Stomach (tissue), 9 donors: ENCODE data around the gene ASIP. TPM values are rescaled to one million over a fixed set of nuclear protein-coding genes. Genes with fewer than 3 reads are reported as not detected.
"Not testable (repeated sequence)": the region's sequence is repeated elsewhere in the genome, so short reads cannot be mapped to it uniquely, and the experiment has no call there.

ENCODE experiments used
- DNase-seq, 2 donors: peaks; one replicate each; pipeline versions ENCODE4 v3.0.0 to v3.0.0-alpha.2; 2013 to 2019
- H3K27ac ChIP-seq, 5 donors: fragments of 200-600 bp in 4 of 5; sonication (generic) in 4 of 5; one replicate each; pipeline ENCODE4 v1.5.1; 2013 to 2019; ENCODE audit warnings: mild to moderate bottlenecking in 1 of 5, moderate library complexity in 1 of 5
- H3K27me3 ChIP-seq, 3 donors: fragments of 200-600 bp; sonication (generic); one replicate each; pipeline ENCODE4 v1.5.1; 2017 to 2019; ENCODE audit warnings: mixed run types in 1 of 3
- H3K36me3 ChIP-seq, 4 donors: fragments of 200-600 bp; sonication (generic); 1 replicate in 3 of 4; 2 replicates in 1 of 4; pipeline ENCODE4 v1.5.1; 2016 to 2019
- H3K4me1 ChIP-seq, 4 donors: fragments of 200-600 bp; sonication (generic); one replicate each; pipeline ENCODE4 v1.5.1; 2016 to 2019
- H3K4me3 ChIP-seq, 4 donors: fragments of 200-600 bp; sonication (generic) in 3 of 4; one replicate each; pipeline ENCODE4 v1.5.1; 2016 to 2019; ENCODE audit warnings: mild to moderate bottlenecking in 1 of 4
- H3K9me3 ChIP-seq, 4 donors: fragments of 200-600 bp; sonication (generic); one replicate each; pipeline ENCODE4 v1.5.1; 2016 to 2019
- CTCF ChIP-seq, 7 experiments: fragments of 450-650 bp in 4 of 7; fragments of 200-600 bp in 3 of 7; sonication (generic) in 3 of 7; IDR thresholded peaks; one replicate each; pipeline ENCODE4 v1.5.1; 2016 to 2019; ENCODE audit warnings: antibody characterized with exemption in 7 of 7, control low read depth in 2 of 7, mild to moderate bottlenecking in 1 of 7
- EP300 ChIP-seq: sonication (generic); formaldehyde crosslinking; IDR thresholded peaks from one replicate; pipeline ENCODE4 v1.6.1; 2017; ENCODE audit warnings: antibody characterized with exemption
- POLR2A ChIP-seq, 4 donors: fragments of 450-650 bp; IDR thresholded peaks; one replicate each; pipeline ENCODE4 v1.6.1; 2016; ENCODE audit warnings: antibody characterized with exemption in 4 of 4, control low read depth in 2 of 4, mild to moderate bottlenecking in 1 of 4, moderate library complexity in 1 of 4
- POLR2AphosphoS5 ChIP-seq, 3 donors: sonication (generic); formaldehyde crosslinking; IDR thresholded peaks; one replicate each; pipeline ENCODE4 v1.6.1; 2016; ENCODE audit warnings: antibody characterized with exemption in 3 of 3
- WGBS, 5 donors: extraction: QIAGEN DNeasy Blood & Tissue Kit in 3 of 5; methylation state at CpG; one replicate each; pipeline versions ENCODE4 v1.1.5 to v1.1.7; 2013 to 2018; 5-methylcytosine and 5-hydroxymethylcytosine counted together
- intact Hi-C: fragments of 100-400 bp; cut with DNase I; formaldehyde crosslinking; loops from one replicate; pipeline ENCODE4 v1.15.1; 2023; ENCODE audit warnings: low total_unique reads
- polyA plus RNA-seq, 3 donors: library from polyadenylated mRNA; stranded (reverse); fragments of 200-250 nt; gene quantifications; one replicate each; pipeline ENCODE4 v1.2.3, GENCODE V29; 2013
- total RNA-seq, 5 donors: library from RNA; depleted of rRNA; stranded (reverse); fragments of >200 nt; gene quantifications; one replicate each; pipeline versions ENCODE4 v1.1.0 to v1.2.3, GENCODE V29; 2014 to 2016
- donor health status: healthy with polysubstance abuse.
- donor health status: Bipolar disorder and iron deficiency.
- donor health status: healthy.

The ASIP gene
- total and polyA plus RNA-seq, 8 donors: 0.35 to 1.1 TPM; not detected in 6

GRCh38 chr20:34281177-34281576 is 40.0 kb downstream of the ASIP start:
- no peaks in the 10 kb centered on the region for H3K9me3 ChIP-seq
- no peaks in the 10 kb centered on the region for H3K4me1 ChIP-seq
- no peaks in the 10 kb centered on the region for H3K27me3 ChIP-seq
- TF ChIP-seq POLR2A (IDR thresholded peaks at IDR 0.05) (no peak), POLR2AphosphoS5 (IDR thresholded peaks at IDR 0.05) (no peak), EP300 (no peak), CTCF (IDR thresholded peaks at IDR 0.05) (no peak)
- peaks cover 51 to 100% (median 99%) of the 10 kb centered on the region in 4 donors for H3K36me3 ChIP-seq
- intact Hi-C loops: no loop called here
- no peak overlapping the region for H3K27ac ChIP-seq
- 85 to 96% (median 94%) methylated on average over 3 of the region's 3 CpGs for WGBS, 5 donors
- no peak overlapping the region for H3K4me3 ChIP-seq
- DNase-seq: no peak

GRCh38 chr20:34282041-34282440 is 40.8 kb downstream of the ASIP start:
- intact Hi-C loops: no loop called here
- H3K4me3 ChIP-seq: no peak overlapping the region
- no peak for DNase-seq
- 91 to 97% (median 95%) methylated on average over 4 of the region's 4 CpGs for WGBS, 5 donors
- peaks cover 49 to 100% (median 99%) of the 10 kb centered on the region in 4 donors for H3K36me3 ChIP-seq
- H3K27ac ChIP-seq: no peak overlapping the region
- no peaks in the 10 kb centered on the region for H3K9me3 ChIP-seq
- TF ChIP-seq POLR2AphosphoS5 (IDR thresholded peaks at IDR 0.05) (no peak), EP300 (no peak), POLR2A (IDR thresholded peaks at IDR 0.05) (no peak), CTCF (IDR thresholded peaks at IDR 0.05) (no peak)
- no peaks in the 10 kb centered on the region for H3K27me3 ChIP-seq
- H3K4me1 ChIP-seq: no peaks in the 10 kb centered on the region

- H3K4me3 ChIP-seq: no peak overlapping the region
- intact Hi-C loops: no loop called here
- no peak for TF ChIP-seq POLR2A (IDR thresholded peaks at IDR 0.05)
- H3K27ac ChIP-seq: no peak overlapping the region
- H3K9me3 ChIP-seq: no peaks in the 10 kb centered on the region
- H3K27me3 ChIP-seq: no peaks in the 10 kb centered on the region
- peaks cover 60 to 100% (median 99%) of the 10 kb centered on the region in 4 donors for H3K36me3 ChIP-seq
- DNase-seq: no peak
- 89 to 100% (median 94%) methylated on average over 1 of the region's 1 CpG for WGBS, 5 donors
- H3K4me1 ChIP-seq: no peaks in the 10 kb centered on the region
These were observed 42.6 kb downstream of the ASIP start for GRCh38 chr20:34283844-34284243.

- no peak for TF ChIP-seq EP300
- TF ChIP-seq CTCF (IDR thresholded peaks at IDR 0.05): no peak
- no peak for TF ChIP-seq POLR2AphosphoS5 (IDR thresholded peaks at IDR 0.05)
- no peak for TF ChIP-seq POLR2A (IDR thresholded peaks at IDR 0.05)
- no peak overlapping the region for H3K27ac ChIP-seq
- WGBS, 5 donors: 88 to 96% (median 93%) methylated on average over 11 to 16 of the region's 16 CpGs
- no peaks in the 10 kb centered on the region for H3K27me3 ChIP-seq
- no peaks in the 10 kb centered on the region for H3K4me1 ChIP-seq
- no peak for DNase-seq
- intact Hi-C loops: no loop called here
- H3K4me3 ChIP-seq: no peak overlapping the region
- peaks cover 64 to 100% (median 97%) of the 10 kb centered on the region in 4 donors for H3K36me3 ChIP-seq
- no peaks in the 10 kb centered on the region for H3K9me3 ChIP-seq
These were observed 44.2 kb downstream of the ASIP start for GRCh38 chr20:34285450-34285849.

- peaks cover 75 to 100% (median 97%) of the 10 kb centered on the region in 4 donors for H3K36me3 ChIP-seq
- DNase-seq, H3K27me3 ChIP-seq, H3K4me1 ChIP-seq, intact Hi-C loops, H3K9me3 ChIP-seq, H3K27ac ChIP-seq, H3K4me3 ChIP-seq: not testable (repeated sequence)
- 95 to 97% (median 96%) methylated on average over 5 of the region's 5 CpGs for WGBS, 5 donors
These were observed 46.3 kb downstream of the ASIP start for GRCh38 chr20:34287500-34287899.
